ENCODE measurements around the gene WHAMM.

DNA sequence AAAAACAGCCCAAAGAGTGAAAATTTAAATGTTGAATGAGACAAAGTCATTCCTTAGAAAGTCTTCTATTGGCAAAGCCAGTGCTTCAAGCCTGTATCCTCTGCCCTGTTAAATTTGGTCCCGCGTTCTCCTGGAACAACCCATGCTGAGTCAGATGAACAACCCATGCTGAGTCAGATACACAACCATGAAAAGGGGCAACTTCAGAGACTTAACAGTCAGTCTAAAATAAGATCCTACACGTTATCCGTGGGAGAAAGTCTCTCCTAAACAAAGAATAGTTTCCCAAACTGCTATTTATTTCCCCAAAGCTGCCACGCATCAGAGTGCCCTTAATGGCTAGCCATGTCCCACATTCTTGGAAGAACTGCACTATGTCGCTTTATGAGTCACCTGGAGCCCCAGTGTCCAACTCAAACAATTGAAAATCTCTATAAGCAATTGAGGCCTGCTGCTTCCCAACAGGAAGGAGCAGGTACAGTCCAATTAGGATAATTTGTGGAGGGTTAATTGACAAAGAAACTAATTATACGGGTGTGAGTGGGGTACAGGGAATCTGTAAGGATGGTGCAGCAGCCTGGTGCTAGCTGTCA lies 66.1 kb downstream of the WHAMM start:
- TF ChIP-seq CTCF (conservative IDR thresholded peaks at IDR 0.05) (no peak), EZH2 (IDR thresholded peaks at IDR 0.05; ENCODE audit: low read depth) (no peak)

Data from PC-9 (cell line).